ENCODE measurements around the gene U2AF2.
"Not testable (repeated sequence)": the region's sequence is repeated elsewhere in the genome, so short reads cannot be mapped to it uniquely, and the experiment has no call there.

U2AF2 gene

DNA sequence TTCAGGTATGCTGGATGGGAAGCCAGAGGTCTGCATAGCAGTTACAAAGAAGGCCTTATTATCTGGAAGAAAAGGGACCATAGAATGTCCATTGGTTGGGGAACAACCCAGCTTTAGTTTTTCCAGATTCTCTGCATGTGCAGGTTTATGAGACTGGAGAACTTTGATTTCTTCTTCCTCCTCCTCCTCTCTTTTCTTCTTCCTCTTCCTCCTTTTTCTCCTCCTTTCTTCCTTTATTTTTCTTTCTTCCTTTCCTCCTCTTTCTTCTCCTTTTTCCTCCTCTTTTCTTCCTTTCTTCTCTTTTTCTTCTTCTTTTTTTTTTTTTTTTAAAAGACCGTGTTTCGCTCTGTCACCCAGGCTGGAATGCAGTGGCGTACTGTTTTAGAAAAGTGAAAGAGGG is 51.1 kb downstream of the U2AF2 start:
- no peak for DNase-seq

GRCh38 chr19:55711719-55712118 is 56.9 kb downstream of the U2AF2 start:
- no peak for DNase-seq

- no peak for DNase-seq
Observed at GRCh38 chr19:55712804-55713631, 58.2 kb downstream of the U2AF2 start.

- DNase-seq: no peak
Observed at GRCh38 chr19:55716531-55716930, 61.7 kb downstream of the U2AF2 start.

DNA sequence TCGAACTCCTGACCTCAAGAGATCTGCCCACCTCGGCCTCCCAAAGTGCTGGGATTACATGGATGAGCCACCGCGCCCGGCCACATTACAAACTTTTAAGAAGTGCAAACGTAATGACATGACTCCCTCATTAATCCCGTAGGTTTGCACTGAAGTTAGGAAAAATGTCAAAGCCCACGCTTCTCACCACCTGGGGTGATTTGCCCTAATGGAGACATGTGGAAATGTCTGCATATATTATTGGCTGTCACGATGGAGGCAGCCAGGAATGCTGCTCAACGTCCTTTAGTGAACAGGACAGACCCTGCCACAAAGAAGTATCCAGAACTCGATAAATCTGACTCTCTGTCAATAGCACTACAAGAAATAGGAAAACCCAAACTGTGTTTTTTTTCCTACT is 62.4 kb downstream of the U2AF2 start:
- DNase-seq: no peak

GRCh38 chr19:55717879-55718711 is 63.3 kb downstream of the U2AF2 start:
- DNase-seq: not testable (repeated sequence)

GRCh38 chr19:55720214-55720746 is 65.4 kb downstream of the U2AF2 start:
- DNase-seq: no peak

DNA sequence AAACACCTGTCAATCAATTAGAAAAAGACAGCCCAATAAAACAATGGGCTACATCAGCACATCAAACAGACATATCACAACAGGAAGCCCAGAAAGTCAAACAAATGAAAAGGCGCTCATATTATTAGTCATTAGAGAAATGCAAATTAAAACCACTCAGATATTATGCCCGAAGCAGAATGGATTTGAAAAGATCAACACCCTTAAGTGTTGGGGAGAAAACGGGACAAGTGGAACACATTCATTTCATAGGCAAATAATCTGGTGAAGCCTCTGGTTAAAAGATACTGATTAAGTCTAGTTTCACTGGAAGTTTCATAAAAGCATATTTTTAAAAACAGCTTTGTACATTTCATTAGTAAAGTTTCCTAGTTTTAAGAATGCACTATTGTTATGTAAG is 66.0 kb downstream of the U2AF2 start:
- no peak for DNase-seq

- DNase-seq: no peak
Observed at GRCh38 chr19:55723491-55723890, 68.7 kb downstream of the U2AF2 start.

All from right kidney (tissue), 1 donor.